ENCODE data around the gene ODF2L.
"Not testable (repeated sequence)": the region's sequence is repeated elsewhere in the genome, so short reads cannot be mapped to it uniquely, and the experiment has no call there.

Gene ODF2L

DNA sequence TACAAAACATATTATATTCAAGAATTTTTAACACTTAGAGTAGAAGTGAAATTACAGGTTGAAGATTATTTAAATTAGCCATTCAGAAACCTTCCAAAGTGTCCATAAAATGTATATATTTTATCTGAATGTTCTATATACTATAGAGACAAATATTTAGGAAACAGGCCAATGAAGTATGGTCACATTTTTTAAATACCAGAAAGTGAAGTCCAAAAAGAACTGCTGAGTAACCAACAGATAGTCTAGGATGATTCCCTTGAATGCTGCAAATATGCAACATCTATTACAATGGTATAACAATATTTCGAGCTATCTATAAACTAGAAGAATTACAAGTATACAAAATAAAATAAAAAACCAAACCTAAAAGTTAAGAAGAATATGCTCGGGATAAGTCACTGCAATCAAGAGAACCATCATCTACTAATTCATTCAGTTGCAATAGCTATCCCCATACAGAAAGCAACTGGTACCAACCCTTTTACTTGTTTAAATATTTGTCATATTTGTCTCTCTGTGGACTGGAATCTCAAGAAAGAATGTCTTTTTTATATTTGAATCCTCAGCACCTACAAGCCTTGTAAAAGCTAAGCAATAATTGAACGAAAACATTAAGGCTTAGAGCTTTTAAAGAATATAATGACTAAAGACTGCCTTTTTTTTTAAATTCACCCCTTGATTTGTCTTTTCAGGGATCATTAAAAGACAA, 8.1 kb downstream of the ODF2L start:
- no peak for DNase-seq (ENCODE audit: low read depth)

DNA sequence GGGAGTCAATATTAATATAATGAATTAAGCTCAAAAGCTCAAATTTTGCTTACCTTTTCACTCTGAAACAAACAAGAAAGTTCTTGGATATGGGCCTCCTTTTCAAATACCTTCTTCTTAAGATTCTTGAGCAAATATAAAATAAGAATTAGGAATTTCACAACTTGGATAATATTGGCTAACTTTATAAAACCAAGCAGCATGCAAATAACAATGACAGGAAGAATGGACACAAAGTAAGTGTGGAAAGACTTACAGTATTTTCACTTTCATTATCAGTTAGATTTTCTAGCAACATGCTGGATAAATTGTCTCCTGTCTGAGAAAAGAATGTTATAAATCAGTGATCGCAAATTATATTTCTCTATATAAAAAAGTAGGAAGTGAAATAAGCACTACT, 13.2 kb downstream of the ODF2L start:
- DNase-seq (ENCODE audit: low read depth): no peak

GRCh38 chr1:86381223-86381622, 14.9 kb downstream of the ODF2L start:
- DNase-seq (ENCODE audit: low read depth): no peak

GRCh38 chr1:86380257-86380861, 15.8 kb downstream of the ODF2L start:
- DNase-seq (ENCODE audit: low read depth): no peak

DNA sequence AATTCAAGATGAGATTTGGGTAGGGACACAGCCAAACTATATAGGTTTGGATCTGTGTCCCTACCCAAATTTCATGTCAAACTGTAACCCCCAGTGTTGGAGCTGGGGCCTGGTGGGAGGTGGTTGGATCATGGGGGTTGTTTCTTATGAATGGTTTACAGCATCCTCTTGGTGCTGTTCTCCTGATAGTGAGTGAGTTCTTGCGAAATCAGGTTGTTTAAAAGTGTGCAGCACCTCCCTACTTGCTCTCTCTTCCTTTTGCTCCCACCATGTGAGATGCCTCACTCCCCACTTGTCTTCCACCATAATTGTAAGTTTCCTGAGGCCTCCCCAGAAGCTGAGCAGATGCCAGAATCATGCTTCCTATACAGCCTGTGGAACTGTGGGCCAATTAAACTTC, 17.3 kb downstream of the ODF2L start:
- DNase-seq (ENCODE audit: low read depth): no peak

DNA sequence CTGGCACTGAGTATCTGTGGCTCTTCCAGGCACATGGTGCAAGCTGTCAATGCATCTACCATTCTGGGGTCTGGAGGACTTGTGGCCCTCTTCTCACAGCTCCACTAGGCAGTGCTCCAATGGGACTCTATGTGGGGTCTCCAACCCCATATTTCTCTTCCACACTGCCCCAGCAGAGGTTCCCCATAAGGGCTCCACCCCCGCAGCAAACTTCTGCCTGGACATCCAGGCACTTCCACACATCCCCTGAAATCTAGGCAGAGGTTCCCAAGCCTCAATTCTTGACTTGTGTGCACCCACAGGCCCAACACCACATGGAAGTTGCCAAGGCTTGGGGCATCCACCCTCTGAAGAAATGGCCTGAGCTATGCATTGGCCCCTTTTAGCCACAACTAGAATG, 18.8 kb downstream of the ODF2L start:
- DNase-seq (ENCODE audit: low read depth): no peak

DNA sequence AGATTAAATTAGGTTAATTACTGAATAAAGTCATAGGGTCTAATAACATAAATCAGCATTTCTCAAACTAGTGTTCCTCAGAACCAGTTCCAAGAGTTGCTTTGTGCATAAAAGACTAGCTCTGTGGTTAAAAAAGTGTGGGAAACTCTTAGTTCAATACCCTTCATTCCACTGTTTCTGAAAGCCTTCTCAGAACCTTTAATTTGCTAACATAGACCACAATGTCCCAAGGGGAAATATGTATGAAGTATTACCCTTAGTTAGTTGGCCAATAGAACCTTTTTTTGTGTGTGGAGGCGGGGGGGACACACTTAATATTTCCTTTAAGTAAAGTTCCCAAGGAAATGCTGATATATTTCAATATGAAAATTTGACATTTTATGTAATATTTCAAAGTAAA, 20.4 kb downstream of the ODF2L start:
- DNase-seq (ENCODE audit: low read depth): no peak

DNA sequence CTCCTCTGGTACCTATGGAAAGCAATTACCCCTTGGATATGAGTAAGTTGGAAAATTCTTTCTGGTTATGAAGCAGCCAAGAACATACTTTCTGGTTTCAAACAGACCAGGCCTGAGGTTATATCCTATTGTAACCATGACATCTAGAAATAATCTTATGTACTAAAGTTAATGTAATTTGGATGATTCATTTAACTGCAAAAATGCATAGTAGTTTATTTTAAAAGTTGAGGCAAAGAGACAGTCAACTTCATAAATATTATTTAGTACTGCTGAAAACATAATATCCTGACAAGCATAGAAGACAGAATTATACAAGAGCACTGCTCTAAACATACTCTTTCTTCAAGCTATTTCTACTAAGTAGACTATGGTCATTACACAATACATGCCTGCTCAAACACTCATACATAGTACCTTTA, 25.5 kb downstream of the ODF2L start:
- DNase-seq (ENCODE audit: low read depth): no peak

DNA sequence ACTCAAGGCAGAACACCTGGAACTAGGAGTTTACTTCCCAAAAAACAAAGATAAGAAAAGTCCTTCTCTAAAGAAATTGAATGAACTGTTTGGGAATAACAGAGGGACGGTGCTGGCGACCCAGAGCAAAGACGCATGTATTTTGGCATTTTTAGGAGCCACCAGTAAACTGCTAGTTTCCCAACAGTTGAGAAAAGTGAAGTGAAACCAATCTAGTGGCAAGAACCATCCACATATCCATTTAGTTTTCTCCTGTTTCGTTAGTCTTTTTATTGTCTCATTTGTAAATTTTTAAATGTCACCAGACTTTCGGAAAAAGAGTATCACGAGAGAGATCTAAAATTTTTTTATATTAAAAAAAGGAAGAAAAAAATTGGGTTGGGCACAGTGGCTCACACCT, 30.2 kb downstream of the ODF2L start:
- no peak for DNase-seq (ENCODE audit: low read depth)

DNA sequence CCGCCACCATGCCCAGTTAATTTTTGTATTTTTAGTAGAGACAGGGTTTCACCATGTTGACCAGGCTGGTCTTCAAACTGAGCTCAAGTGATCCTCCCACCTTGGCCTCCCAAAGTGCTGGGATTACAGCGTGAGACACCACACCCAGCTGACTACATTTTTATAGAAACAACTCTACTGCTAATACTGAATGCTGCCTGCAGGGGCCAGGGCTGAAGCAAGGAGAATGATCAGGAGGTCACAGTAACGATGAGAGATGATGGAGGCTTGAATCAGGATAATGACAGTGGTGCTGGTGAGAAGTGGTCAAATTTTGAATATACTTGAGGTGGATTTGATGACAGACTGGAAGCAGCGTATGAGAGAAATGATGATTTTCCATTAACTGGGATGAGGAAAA, 33.3 kb downstream of the ODF2L start:
- no peak for DNase-seq (ENCODE audit: low read depth)

DNA sequence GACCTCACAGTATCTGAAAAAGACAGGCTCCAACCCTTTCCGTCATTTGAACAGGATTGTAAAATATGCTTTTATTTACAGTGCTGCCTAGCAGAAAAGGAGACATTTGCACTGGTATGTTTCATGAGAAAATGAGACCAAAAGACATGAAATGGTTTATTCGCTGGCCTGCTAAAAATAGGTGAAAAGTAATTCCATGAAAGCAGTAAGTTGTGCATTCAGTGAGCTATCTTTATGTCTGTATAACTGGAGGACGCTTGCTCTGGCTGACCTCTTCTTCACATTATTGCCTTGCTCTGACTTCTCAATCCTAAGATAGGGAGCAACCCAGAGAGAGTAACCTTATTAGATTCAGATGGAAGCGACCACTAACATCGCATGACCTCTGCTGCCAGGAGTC, 38.3 kb downstream of the ODF2L start:
- DNase-seq (ENCODE audit: low read depth): no peak

- DNase-seq (ENCODE audit: low read depth): no peak
Observed at GRCh38 chr1:86356247-86356646, 39.9 kb downstream of the ODF2L start.

- DNase-seq (ENCODE audit: low read depth): no peak
Observed at GRCh38 chr1:86352086-86352485, 44.0 kb downstream of the ODF2L start.

GRCh38 chr1:86350230-86350629, 45.9 kb downstream of the ODF2L start:
- DNase-seq (ENCODE audit: low read depth): not testable (repeated sequence)

DNA sequence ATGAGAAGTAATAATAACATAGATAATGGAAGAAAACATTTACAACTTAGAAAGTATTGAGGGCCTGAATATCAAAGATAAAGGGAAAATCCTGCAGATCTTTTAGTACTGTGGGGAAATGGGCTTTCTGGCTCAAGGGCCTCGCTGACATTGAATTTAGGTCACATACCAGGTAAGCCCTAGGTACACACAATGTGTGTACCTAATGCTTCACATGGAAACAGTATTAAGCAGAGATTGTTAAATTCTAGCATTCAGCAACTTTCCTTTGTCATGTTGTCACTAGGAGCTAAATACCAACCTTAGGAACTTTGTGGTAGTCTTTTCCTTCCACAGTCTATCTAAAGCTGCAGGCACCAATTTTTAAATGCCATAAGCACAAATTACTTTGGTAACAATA, 49.7 kb downstream of the ODF2L start:
- DNase-seq (ENCODE audit: low read depth): no peak

- no peak for DNase-seq (ENCODE audit: low read depth)
Observed at GRCh38 chr1:86345042-86345441, 51.1 kb downstream of the ODF2L start.

DNA sequence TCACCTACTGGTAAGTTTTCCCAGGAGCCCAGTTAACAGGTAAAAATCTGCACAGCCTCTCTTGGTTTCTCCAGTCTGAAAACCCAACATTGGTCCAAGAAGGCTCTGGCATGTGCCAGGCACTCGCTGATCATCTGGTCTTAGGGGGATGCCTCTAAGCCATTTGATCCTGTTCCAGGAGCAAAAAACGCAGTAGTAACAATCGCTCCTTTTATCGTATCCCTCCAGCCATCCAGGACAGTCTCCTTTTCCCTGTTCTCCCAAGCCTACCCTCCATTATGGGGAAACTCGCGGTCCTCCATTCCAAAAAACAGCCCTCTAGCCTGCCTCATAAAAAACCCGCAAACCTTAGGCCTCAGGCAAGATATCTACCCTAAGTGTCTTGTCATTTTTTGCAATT, 56.2 kb downstream of the ODF2L start:
- DNase-seq (ENCODE audit: low read depth): no peak

- no peak for DNase-seq (ENCODE audit: low read depth)
Observed at GRCh38 chr1:86339014-86339812, 56.9 kb downstream of the ODF2L start.

DNA sequence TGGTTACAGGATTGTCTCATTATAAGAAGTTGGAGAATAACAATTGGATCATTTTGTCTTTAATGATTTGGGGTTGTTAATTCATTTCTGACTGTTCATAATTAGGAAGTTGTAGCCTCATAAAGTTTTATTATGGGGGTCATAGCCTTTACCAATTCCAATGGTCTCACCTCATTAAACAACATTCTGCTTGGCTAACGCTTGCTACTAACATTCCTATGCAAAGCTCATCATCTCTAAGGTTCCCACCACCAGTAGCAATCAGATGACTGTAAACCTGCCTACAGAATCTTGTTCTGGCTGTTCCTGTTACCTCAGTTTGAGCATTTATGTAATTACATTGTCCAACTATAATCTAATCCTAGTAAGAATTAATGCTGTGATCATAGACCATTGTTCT, 60.2 kb downstream of the ODF2L start:
- no peak for DNase-seq (ENCODE audit: low read depth)

- DNase-seq (ENCODE audit: low read depth): no peak
Observed at GRCh38 chr1:86325264-86325663, 70.9 kb downstream of the ODF2L start.

GRCh38 chr1:86324130-86324822, 71.8 kb downstream of the ODF2L start:
- DNase-seq (ENCODE audit: low read depth): no peak

- DNase-seq (ENCODE audit: low read depth): no peak
Observed at GRCh38 chr1:86322241-86322640, 73.9 kb downstream of the ODF2L start.

GRCh38 chr1:86318436-86318835, 77.7 kb downstream of the ODF2L start:
- no peak for DNase-seq (ENCODE audit: low read depth)
